NCI-H345 (cell line): ENCODE measurements around the gene ADGRV1.

ENCODE experiments used
- DNase-seq: peaks from one replicate; lab custom pipeline; 2025; lab: John Stamatoyannopoulos, UW

Gene ADGRV1

DNA sequence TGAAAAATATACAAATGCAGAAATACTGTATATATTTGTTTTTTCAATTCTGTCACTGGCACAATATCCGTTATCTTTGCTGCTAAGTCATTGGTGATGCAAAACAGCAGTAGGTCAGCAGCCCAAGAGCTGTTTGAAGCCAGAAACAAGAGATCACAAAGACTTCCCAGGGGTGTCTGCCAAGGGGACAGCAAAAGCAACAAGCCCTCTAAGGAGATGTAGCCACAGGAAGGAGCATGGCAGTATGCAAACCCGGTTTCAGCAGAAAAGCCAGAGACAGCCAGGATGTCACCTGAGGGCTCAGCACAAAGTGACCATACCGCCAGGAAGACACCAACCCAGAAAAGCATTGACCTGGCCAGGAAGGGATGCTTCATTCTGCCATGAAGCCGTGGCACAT lies 583.0 kb downstream of the ADGRV1 start:
- DNase-seq: no peak

DNA sequence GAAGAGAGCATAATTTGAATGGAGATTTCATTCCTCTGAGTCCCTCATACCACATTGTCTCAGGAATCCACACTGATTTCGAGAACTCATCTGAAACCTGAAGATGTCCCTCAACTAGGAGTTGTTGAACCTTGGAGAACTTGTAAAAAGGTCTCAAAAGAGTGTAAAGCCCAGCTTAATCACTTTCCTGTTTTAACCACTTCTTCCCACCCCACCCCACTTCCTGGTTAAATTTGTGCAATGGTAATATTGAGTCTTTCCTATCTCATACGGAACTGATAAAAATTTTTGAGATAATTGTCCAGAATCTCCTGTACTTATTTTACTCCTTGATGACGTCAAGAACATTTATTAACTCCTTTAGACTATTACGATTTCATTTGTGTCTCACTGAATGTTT lies 583.8 kb downstream of the ADGRV1 start:
- DNase-seq: no peak

DNA sequence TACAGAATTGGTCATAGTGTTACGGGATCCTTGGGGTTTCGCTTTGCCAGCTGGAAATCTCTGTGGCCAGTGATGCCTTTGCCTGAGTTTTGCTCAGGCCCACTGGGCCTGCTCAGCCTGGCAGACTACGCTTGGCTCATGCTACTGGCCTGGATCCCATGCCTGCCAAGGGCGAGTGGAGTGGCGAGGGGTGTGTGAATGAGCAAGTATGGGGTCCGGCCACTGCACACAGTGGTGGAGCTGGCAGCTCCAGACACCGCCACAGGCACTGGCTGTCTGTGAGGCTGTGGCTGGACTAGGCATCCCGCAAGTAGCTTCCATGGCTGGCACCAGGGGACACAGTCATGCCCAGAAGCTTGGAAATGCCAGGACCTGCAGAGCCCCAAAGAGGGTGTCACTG lies 584.2 kb downstream of the ADGRV1 start:
- DNase-seq: no peak

DNA sequence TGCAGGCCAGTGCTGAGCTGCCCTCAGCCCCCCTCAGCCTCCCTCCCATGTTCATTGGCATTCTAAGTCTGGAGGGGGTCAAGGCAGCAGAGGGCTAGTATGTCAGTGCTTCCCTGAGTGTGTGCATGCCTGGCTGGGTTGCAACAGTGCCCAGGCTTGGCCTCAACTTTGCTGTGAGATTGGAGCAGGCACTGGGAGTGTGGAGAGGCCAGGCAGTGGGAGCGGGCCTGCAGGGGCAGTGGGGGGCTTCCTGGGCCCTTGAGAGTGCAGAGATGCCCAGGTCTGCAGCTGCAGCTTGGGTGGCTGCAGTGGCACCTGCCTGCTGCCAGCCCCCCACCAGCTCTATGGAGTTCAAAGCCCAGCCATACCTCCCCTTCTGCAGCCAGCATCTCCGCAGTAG lies 585.2 kb downstream of the ADGRV1 start:
- DNase-seq: no peak

DNA sequence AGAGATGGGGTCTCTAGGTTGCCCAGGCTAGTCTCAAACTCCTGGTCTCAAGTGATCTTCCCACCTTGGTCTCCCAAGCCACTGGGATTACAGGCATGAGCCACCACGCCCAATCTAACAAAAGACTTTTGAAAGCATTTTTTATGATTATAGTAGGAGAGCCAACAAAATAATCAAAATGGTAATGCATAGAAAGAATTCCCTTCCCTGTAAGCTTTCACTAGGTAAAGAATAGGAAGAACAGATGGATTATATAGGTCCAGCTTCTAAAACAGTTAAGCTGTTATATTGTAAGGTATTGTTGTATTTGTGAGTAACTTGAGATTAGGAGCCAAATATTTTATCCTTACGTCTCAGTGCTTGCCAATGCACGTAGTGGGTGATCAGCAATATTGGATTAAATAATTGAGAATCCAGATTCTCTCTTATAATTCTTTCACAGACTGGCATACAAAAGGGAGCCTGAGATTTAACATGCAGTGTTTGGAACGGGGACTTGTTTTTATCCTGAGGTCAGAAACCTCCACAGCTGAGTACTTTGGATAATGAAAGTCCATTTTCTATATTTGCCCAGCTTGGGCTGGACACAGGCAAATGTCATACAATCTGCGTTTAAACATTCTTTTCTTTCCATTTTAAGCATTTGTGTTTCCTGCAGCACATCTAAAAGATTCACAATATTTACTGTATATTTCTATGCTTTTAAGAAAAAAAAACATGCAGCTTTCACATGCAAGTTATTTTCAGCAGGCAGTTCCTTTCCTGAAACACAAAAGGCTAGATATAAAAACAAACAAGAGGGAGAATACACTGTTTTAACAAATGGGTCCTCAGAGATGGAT lies 586.1 kb downstream of the ADGRV1 start:
- no peak for DNase-seq

DNA sequence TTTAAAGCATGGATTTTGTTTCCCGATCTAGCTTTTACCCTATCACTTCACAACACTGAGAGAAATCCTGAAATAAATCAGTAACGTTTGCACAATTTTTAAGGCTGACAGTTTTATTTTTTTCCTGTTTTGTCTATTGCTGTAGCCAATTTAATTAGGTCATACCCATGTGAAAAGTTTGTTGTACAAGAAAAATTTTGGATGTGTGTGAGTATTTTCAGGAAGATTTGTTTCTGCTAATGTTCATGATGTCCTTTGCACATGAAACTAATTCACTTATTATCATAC lies 586.7 kb downstream of the ADGRV1 start:
- DNase-seq: no peak

DNA sequence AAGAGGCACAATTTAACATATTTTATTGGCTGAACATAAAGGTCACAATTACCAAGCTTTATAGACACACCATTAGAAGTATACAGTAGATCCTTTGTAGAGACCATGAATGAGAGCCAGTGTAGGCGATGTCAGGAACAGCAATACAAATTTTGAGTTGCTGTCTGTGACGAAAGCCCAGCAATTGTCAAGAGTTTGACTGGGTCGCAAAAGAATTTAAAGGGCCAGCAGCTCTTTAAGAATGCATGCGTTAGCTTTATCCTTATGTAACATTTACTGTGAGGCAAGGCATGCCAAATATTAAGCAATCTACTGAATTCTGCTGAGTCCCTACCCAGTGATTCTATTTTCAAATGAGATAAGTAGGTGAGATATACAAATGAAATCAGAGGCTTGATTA lies 587.6 kb downstream of the ADGRV1 start:
- DNase-seq: no peak

DNA sequence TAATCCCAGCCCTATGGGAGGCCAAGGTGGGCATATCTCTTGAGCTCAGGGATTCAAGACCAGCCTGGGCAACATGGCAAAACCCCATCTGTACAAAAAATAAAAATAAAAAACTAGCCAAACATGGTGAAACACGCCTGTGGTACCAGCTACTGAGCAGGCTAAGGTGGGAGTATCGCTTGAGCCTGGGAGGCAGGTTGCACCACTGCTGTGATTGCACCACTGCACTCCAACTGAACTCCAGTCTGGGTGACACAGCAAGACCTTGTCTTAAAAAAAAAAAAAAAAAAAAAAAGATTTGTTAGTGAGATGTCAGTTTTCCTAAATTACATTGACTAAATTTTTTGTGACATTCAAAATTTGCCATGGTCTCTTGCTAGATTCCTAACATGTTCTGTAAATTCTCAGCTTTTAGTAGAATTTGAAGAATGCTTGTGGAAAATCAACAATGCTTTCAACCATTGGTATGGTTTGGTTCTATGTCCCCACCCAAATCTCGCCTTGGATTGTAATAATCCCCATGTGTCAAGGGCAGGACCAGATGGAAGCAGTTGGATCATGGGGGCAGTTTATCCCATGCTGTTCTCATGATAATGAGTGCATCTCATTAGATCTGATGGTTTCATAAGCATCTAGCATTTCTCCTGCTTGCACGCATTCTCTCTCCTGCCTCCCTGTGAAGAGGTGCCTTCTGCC lies 588.5 kb downstream of the ADGRV1 start:
- DNase-seq: no peak

DNA sequence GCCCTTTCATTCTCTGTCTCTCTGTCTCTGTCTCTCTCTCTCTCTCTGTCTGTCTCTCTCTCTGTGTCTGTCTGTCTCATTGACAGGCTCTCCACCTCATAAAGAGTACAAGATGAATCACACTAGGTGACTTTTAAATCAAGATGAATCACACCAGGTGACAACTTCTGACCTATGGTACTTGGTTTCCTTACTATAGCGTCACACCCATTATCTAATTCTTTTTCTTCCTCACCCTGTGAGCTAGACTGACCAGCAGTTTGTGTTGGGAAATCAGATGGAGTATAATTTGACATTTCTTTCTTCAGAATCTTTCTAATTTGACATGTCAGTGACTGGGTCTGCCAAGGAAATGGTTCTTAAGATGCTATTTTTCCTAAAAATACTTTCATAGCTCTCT lies 591.6 kb downstream of the ADGRV1 start:
- no peak for DNase-seq

DNA sequence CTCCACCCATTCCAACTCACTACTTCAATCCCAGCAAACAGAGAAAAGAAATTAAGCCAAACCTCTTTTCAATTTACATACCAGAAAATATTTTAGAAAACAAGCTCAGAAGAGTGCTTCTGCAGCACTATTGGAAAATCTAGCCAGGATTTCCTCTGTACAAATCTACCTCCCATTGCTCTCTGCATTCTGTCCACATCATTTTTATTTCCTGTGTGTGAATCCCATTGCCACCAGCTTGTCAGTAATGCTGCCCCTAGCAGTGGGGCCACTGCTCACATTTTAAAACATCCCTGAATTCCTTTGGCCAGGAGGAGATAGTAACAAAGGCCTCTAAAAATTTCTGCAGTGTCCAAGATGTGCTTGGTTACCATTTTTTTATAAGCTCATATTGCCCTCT lies 592.0 kb downstream of the ADGRV1 start:
- no peak for DNase-seq

DNA sequence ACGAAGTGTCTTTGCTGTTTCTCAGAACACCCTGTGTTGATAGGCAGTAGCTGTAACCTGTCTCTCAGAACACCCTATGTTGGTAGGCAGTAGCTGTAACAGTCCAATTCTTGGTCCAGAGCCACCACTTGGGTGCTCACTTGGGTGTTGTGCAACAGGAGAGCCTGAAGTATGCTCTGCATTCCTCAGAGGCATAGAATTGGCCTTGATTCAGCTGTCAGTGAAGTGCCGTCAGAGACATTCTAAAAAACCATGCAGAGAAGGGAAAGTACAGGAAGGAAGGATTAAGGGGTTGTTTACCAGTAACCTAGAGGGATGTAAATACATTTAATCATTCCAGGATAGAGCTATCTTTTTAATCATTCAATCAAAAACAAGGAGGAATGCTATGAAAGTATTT lies 593.4 kb downstream of the ADGRV1 start:
- no peak for DNase-seq

DNA sequence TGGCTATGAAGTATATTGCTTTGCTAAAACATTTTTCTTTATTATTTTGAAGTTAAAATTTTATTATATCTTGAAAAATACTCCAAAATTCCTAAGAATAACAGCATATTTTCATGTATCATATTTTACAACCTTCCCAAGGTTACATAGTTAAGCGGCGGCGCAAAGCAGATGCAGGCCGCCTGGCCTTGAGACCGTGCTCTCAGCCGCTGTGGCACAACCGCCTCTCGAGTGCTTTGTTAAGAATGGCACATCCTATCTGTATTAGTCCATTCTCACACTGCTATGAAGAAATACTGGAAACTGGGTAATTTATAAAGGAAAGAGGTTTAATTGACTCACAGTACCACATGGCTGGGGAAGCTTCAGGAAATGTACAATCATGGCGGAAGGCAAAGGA lies 595.7 kb downstream of the ADGRV1 start:
- no peak for DNase-seq

DNA sequence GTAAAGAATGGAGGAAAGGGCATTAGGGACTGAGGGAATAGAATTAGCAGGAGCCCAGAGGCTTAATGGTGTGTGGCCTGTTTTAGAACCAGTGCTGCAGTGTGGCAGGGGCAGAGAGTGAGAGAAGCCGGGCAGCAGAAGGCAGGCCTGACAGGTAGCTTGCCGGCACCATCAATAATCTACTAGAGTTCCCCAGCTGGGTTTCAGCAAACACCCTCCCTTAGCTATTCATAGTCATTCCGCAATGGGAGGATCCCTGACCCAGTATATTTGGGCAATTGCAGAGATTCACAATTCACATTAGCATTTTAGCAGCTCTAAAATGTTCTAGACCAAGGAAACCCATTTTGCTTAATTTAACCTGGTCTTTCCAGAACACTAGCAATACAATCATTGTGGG lies 596.7 kb downstream of the ADGRV1 start:
- no peak for DNase-seq

DNA sequence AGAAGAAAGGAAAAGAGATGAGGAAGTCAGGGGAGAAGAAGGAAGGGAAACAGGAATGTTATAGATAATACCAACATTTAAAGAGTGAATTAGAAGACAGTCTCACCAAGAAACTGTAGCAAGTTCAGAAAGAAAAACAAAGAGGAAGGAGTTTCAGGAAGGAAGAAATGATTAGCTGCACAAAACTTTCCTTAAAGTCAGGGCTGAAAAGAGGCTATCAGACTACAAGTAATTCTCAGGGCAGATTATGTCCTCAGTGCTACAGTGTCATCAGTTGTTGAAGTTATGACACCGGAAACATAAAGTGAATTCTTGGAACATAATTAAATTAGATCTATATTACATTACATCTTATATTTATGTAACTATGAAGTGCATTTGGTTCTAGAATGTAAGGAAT lies 597.6 kb downstream of the ADGRV1 start:
- DNase-seq: no peak

DNA sequence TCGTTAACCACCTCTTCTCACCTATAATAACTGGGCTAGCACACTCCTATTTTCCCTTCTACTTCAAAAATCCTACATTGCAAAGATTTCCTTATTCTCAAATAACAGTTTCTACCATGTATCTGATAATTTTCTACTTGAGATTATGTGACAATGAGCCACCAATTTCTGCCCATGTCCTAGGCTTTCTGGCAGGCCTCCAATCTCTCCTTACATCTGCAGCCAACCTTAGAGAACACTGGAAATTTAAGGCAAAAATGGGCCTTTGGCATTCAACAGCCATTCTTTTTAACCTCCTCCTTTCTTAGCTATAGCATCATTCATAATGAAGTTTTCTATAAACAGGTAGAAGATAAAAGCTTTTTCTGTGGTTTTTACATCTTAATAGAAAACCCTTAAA lies 599.4 kb downstream of the ADGRV1 start:
- peak; percentile 2 for DNase-seq

DNA sequence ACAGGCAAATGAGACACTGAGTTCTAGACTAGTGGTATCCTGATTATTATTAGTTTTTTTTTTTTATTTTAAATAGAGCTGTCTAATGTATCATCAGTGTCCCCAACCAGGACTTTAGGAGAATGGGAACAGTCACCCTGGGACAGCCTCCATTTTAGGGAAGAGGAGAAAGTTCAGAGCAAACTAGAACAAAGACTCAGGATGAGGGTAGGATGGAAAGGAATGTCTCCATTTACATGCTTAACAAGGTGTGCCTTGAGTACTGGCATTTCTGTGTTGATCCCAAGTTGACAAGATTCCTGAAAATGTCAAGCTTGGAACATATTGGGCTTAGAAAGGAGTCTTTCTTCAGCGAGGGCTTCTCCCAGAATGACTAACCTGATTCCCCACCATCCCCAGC lies 601.0 kb downstream of the ADGRV1 start:
- DNase-seq: no peak

DNA sequence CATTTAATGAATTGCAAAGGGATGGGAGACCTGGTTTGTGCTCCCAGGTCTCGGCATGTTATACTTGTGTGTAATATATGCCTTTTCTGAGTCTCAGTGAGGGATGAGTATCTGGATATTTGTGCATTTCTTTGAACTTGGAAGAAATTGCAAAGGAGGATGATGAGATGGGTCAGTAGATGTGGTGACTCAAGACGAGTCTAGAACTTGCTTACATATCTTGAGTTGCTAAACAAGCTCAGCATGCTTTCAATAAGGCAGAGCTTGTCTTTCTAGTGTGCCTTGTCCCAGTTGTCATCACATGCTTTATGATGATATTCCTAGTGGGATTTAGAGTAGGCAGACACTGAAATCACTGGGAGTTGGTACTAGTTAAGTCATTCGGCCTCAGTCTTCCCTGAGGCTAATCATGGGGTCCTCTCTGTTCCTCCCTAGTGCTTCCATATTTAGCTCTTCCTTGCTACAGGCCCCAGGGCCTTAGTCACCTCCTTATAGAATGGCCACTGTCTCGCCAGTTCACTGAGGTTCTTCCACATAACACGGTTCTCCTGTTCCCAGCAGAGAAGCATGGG lies 602.2 kb downstream of the ADGRV1 start:
- no peak for DNase-seq

DNA sequence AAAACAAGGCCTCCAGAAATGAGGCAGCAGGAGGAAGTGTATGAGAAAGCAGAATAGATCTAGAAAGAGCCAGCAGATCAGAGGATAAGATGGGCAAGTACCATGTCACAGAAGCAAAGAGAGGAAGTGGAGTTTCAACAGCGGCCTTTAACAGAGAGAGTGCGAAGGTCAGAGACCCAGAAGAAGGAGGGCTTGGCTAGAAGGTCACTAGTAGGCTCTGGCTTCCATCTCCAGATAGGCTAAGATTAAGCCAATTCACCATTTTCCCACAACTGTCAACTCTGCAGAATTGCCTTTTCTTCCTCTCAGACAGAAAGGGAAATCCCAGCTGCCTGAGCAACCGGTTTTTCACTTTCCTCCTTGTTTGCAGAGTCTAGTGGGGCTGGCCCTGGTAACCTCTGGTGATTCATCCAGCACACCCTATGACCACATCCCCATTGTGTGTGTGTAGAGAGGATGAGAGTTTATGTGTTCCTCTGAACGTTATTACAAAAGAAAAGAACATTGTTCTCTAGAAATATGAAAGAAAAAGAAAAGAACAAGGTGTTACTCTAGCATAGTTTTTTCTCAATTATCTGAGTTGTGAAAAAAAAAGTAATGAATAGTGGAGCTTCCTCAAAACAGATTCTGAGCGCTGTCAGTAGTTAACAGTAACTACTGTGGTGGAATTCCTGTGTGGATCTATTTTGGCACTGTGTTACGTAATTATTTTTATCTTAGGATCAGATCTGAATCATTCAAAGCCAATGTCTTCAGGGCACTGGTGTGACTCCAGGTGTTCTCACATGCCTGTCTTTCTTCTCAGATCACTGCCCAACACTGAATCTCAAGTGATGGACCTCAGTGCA lies 604.2 kb downstream of the ADGRV1 start:
- no peak for DNase-seq

DNA sequence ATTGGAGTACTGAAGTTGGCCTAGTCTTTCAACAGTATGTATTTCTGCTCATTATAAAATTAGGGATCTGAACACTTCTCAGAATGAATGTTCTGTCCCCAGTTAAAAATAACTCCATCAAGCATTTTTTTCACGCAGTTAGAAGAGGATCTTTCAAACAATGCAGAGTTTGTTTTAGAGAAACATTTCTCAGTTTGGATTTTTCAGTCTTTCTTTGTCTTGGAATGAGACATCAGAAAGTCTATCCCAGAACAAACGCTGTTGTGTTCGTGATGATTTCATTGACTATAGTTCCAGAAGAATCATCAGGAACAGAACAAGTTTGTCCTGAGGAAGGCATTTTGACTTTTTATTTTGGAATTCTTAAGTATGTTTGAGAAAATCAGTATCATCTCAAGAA lies 605.8 kb downstream of the ADGRV1 start:
- no peak for DNase-seq

DNA sequence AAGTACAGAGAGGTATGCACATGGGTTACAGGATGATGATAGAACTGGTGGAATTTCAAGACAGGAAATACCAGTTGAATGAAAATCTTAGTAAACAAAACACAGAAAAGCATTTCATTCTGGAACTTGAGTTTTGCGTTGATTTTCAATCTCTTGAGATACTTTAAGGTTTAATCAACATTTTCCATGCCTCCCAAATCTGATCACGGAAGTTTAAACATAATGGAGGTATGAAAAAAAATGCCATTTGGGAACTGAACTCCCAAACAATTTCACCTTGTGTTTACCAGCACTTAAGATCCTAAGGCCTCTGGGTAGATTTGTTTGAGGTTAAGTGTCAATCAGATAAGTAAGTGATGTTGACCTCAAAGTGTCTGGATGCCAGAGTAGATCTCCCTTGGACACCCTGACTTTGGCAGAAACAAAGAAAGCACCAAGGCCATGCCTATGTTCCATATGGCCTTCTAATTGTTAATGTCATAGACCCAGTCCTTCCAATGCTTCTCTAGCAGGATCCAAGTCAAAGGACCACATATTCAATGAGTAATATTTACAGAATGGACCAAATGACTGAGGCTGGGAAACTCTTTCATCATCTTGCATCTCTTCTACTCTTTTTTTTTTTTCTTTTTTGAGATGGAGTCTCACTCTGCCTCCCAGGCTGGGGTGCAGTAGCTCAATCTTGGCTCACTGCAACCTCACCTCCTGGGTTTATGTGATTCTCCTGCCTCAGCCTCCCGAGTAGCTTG lies 607.6 kb downstream of the ADGRV1 start:
- no peak for DNase-seq

DNA sequence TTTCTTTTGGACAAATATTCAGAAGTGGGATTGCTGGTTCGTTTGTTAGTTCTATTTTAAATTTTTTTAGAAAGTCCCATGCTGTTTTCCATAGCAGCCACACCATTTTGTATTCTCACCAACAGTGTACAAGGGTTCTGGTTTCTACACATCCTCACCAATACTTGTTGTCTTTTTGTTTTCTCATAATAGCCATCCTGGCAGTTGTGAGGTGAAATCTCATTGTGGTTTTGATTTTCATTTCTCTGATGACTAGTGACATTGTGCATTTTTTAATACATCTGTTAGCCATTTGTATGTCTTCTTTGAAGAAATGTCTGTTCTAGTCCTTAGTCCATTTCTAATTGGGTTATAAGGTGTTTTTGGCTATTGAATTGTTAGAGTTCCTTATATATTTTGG lies 610.3 kb downstream of the ADGRV1 start:
- DNase-seq: no peak

DNA sequence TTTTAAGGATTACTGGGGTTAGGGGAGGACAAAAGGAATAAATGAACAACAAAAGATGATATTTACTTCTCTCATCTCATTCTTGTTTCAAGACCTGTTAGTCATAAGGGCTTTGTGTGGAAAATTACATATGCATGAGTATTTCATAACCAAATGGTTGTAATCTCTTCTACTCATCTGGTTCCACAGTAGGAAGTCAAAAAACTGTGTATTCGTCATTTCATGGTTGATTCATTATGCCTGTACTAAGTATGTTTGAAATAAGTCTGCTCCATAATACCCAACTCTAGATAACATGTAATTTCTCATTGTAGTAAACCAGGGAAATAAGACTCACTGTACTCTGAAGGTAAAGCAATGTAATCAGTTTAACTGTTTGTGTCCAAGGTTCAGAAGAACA lies 611.7 kb downstream of the ADGRV1 start:
- DNase-seq: no peak
